Measurements from ENCODE around the gene BSND. TPM values are rescaled to one million over a fixed set of nuclear protein-coding genes. Genes with fewer than 3 reads are reported as not detected.
"Not testable (repeated sequence)": the region's sequence is repeated elsewhere in the genome, so short reads cannot be mapped to it uniquely, and the experiment has no call there.

The BSND gene
- total and polyA plus RNA-seq, 4 donors: 0.06 TPM; not detected in 3

DNA sequence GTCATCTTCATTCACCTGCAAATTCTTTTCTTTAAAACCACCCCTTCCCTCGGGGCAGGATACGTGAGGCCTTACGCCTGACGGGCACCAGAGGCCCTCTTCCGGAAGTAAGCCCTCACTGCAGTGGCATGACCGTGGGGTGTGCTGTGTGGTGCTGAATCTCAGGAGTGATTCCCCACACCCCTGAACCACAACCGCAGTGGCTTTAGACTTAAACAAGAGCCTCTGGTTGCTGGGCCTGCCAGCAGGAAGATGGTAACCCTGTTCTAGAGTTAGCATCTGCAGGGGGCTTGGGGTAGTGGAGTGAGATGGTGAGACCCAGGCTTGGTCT is 12.1 kb downstream of the BSND start:
- Histone ChIP-seq H3K4me3 (ENCODE audit: low read depth, low read length) (no peak overlapping the region), H3K27ac (ENCODE audit: low read depth, low read length) (no peak overlapping the region), H3K9me3 (ENCODE audit: control insufficient read depth, insufficient read depth, low read length) (peaks cover 1% of the 10 kb centered on the region), H3K36me3 (ENCODE audit: control insufficient read depth, insufficient read depth, low read length) (no peaks in the 10 kb centered on the region), H3K4me1 (ENCODE audit: control insufficient read depth, insufficient read depth, low read length) (no peaks in the 10 kb centered on the region), H3K27me3 (ENCODE audit: control insufficient read depth, insufficient read depth, low read length) (no peaks in the 10 kb centered on the region)
- no CpG with 5 or more reads among the region's 7 CpGs for WGBS (ENCODE audit: insufficient coverage)
- no peak for DNase-seq (ENCODE audit: low read depth in 4 of 6, low spot score in 6 of 6)

DNA sequence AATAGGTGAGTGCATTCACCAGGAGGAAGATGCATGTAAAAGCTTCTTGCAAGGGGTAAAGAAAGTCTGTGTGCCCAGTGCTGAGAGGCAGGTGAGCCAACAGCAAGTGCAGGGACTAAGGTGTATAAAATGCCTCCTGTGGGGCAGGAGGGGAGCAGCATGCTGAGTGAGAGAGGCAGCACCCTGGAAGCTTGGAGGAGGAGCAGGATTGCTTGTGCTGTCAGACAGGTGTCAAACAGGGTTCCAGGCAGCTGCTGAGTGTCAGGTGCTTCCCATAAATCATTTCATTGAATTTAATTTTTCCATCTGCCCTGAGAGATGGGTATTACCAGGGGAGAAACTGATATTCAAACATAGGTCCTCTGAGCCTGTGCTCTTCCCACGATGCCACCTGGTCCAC is 13.9 kb downstream of the BSND start:
- Histone ChIP-seq H3K9me3 (ENCODE audit: control insufficient read depth, insufficient read depth, low read length) (peaks cover 1% of the 10 kb centered on the region), H3K27me3 (ENCODE audit: control insufficient read depth, insufficient read depth, low read length) (no peaks in the 10 kb centered on the region), H3K4me1 (ENCODE audit: control insufficient read depth, insufficient read depth, low read length) (no peaks in the 10 kb centered on the region), H3K36me3 (ENCODE audit: control insufficient read depth, insufficient read depth, low read length) (no peaks in the 10 kb centered on the region), H3K4me3 (ENCODE audit: low read depth, low read length) (no peak overlapping the region), H3K27ac (ENCODE audit: low read depth, low read length) (no peak overlapping the region)
- no peak for DNase-seq (ENCODE audit: low read depth in 4 of 6, low spot score in 6 of 6)
- WGBS (ENCODE audit: insufficient coverage): no CpG with 5 or more reads among the region's 1 CpG

DNA sequence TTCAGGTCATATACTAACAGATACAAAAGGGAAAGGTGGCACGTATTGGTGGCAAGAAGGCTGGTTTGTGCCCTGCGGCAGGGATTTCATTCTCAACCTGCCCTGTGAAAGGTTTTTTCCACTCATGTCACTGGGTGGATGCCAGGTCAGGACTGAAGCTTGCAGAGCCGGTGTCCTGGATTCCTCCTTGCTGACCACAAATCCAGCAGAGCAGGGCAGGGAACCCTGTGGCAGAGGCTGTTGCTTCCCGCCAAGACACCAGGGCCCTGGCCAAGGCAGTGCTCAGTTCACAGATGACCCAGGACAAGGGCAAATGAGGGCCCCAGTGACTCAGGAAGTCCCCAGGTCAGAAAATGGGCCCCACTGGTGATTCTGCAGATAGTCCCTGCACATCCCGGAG is 16.4 kb downstream of the BSND start:
- no peaks in the 10 kb centered on the region for H3K27me3 ChIP-seq (ENCODE audit: control insufficient read depth, insufficient read depth, low read length)
- no peaks in the 10 kb centered on the region for H3K9me3 ChIP-seq (ENCODE audit: control insufficient read depth, insufficient read depth, low read length)
- no peak for DNase-seq (ENCODE audit: low read depth in 4 of 6, low spot score in 6 of 6)
- no peak overlapping the region for H3K27ac ChIP-seq (ENCODE audit: low read depth, low read length)
- WGBS (ENCODE audit: insufficient coverage): 95% methylated on average over 4 of the region's 5 CpGs
- H3K4me3 ChIP-seq (ENCODE audit: low read depth, low read length): no peak overlapping the region
- no peaks in the 10 kb centered on the region for H3K4me1 ChIP-seq (ENCODE audit: control insufficient read depth, insufficient read depth, low read length)
- H3K36me3 ChIP-seq (ENCODE audit: control insufficient read depth, insufficient read depth, low read length): no peaks in the 10 kb centered on the region

DNA sequence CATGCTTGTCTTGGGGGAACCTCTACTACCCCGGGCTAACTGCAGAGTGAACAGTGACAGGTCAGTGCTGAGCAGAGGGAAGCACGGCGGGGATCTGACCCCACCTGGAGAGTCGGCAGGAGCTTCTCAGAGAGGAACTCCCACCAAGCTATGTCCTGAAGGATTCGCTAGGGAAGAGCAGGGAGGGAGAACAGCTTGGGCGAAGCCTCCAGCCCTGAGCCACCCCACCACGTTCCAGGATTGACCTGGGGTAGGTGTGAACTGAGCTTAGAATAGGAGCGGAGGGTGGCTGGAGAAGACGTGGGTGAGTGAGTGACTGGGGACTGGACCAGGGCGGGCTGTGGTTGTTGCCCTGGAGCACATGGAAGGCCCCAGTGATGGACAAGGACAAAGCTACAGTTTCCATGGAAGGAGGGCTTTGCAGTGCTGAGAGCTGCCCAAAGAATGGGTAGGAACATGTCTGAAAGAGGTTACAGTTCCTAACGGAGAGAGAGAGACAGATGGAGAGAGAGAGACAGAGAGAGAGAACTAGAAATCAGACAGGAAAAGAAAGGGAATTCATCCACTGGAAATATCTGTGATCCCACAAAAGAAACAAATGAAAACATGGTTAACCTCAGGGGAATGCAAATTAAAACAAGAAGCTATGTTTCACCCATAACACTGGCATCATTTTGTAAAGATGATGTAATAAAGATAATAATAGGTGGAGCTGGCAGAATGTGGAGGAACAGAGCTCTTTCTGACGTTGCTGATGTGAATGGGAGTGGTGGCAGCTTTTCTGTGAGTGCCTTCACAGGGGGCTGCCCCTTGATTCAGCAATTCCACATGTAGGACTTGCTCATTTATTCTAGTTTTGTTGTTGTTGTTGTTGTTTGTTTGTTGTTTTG is 17.2 kb downstream of the BSND start:
- no peak overlapping the region for H3K4me3 ChIP-seq (ENCODE audit: low read depth, low read length)
- WGBS (ENCODE audit: insufficient coverage): 77% methylated on average over 11 of the region's 12 CpGs
- H3K36me3 ChIP-seq (ENCODE audit: control insufficient read depth, insufficient read depth, low read length): no peaks in the 10 kb centered on the region
- no peak overlapping the region for H3K27ac ChIP-seq (ENCODE audit: low read depth, low read length)
- H3K4me1 ChIP-seq (ENCODE audit: control insufficient read depth, insufficient read depth, low read length): no peaks in the 10 kb centered on the region
- no peaks in the 10 kb centered on the region for H3K9me3 ChIP-seq (ENCODE audit: control insufficient read depth, insufficient read depth, low read length)
- no peak for DNase-seq (ENCODE audit: low read depth in 4 of 6, low spot score in 6 of 6)
- no peaks in the 10 kb centered on the region for H3K27me3 ChIP-seq (ENCODE audit: control insufficient read depth, insufficient read depth, low read length)

DNA sequence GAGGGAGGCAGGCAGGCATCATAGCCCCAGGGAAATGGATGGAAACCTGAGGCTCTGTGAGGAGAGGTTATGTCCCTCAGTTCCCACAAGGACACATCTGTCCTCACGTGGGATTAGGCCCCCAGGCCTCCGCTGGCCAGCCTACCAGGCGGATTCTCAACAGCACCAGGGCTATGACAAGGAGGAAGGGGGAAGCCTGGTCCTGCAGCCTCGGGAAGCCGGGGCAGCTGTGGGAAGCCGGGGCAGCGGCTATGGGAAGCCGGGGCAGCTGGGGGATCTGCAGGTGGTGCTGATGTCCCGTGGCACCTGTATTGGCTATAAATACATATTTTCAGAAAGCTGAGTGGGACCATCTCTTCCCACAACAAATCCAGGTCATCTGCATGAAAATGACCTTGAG is 19.7 kb downstream of the BSND start:
- no peak overlapping the region for H3K4me3 ChIP-seq (ENCODE audit: low read depth, low read length)
- peaks cover 9% of the 10 kb centered on the region for H3K4me1 ChIP-seq (ENCODE audit: control insufficient read depth, insufficient read depth, low read length)
- H3K9me3 ChIP-seq (ENCODE audit: control insufficient read depth, insufficient read depth, low read length): no peaks in the 10 kb centered on the region
- H3K27me3 ChIP-seq (ENCODE audit: control insufficient read depth, insufficient read depth, low read length): no peaks in the 10 kb centered on the region
- 85% methylated on average over 4 of the region's 9 CpGs for WGBS (ENCODE audit: insufficient coverage)
- DNase-seq (ENCODE audit: low read depth in 4 of 6, low spot score in 6 of 6): no peak
- H3K27ac ChIP-seq (ENCODE audit: low read depth, low read length): no peak overlapping the region
- no peaks in the 10 kb centered on the region for H3K36me3 ChIP-seq (ENCODE audit: control insufficient read depth, insufficient read depth, low read length)

DNA sequence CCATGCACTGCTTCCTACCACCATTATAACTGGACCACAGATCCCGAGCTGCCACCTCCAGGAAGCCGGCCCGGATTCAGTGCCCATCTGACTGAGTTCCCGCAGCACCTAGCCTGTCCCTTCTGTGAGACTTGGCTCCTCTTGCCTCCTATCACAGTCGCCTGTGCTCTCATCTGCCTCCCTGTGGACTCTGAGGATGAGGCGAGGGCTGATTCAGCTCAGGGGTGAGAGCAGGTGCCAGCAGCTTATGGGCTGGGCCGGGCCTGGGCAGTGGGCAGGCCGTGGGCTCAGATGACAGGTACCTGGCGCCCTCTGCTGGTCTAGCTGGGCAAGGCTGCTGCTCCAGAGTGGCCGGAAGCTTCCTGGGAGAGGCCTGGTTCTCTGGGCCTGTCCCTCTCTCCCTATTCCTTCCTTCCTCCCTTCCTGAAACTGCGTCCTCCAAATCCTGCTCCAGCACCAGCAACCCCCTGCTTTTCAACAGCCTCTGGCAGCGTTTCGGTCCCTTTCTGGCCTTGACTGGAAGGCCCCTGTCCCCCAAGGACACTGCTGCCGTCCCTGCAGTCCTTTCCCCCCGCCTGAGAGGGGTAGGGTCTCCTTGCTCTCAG is 23.3 kb downstream of the BSND start:
- peaks cover 9% of the 10 kb centered on the region for H3K4me1 ChIP-seq (ENCODE audit: control insufficient read depth, insufficient read depth, low read length)
- H3K27ac ChIP-seq (ENCODE audit: low read depth, low read length): no peak overlapping the region
- no peaks in the 10 kb centered on the region for H3K9me3 ChIP-seq (ENCODE audit: control insufficient read depth, insufficient read depth, low read length)
- H3K36me3 ChIP-seq (ENCODE audit: control insufficient read depth, insufficient read depth, low read length): no peaks in the 10 kb centered on the region
- WGBS (ENCODE audit: insufficient coverage): 33% methylated on average over 14 of the region's 15 CpGs
- no peaks in the 10 kb centered on the region for H3K27me3 ChIP-seq (ENCODE audit: control insufficient read depth, insufficient read depth, low read length)
- H3K4me3 ChIP-seq (ENCODE audit: low read depth, low read length): no peak overlapping the region
- DNase-seq (ENCODE audit: low read depth in 4 of 6, low spot score in 6 of 6): peak in 5 of 6 donors; percentile 41 to 88 (median 56)

DNA sequence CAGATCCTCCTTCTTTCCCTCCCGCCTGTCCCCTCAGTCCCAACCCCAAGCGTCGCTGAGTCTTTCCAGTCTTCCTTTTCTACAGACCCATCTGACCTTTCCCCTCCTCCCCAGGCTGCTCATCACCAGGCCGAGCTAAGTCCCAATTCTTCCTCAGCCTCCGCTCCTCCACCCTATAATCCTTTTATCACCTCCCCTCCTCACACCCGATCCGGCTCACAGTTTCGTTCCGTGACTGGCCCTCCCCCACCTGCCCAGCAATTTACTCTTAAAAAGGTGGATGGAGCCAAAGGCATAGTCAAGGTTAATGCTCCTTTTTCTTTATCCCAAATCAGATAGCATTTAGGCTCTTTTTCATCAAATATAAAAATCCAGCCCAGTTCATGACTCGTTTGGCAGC is 25.4 kb downstream of the BSND start:
- not testable (repeated sequence) for H3K27ac ChIP-seq (ENCODE audit: low read depth, low read length); H3K4me1 ChIP-seq (ENCODE audit: control insufficient read depth, insufficient read depth, low read length); H3K9me3 ChIP-seq (ENCODE audit: control insufficient read depth, insufficient read depth, low read length); H3K27me3 ChIP-seq (ENCODE audit: control insufficient read depth, insufficient read depth, low read length); DNase-seq (ENCODE audit: low read depth in 4 of 6, low spot score in 6 of 6); H3K36me3 ChIP-seq (ENCODE audit: control insufficient read depth, insufficient read depth, low read length); H3K4me3 ChIP-seq (ENCODE audit: low read depth, low read length)
- WGBS (ENCODE audit: insufficient coverage): 75% methylated on average over 5 of the region's 10 CpGs

DNA sequence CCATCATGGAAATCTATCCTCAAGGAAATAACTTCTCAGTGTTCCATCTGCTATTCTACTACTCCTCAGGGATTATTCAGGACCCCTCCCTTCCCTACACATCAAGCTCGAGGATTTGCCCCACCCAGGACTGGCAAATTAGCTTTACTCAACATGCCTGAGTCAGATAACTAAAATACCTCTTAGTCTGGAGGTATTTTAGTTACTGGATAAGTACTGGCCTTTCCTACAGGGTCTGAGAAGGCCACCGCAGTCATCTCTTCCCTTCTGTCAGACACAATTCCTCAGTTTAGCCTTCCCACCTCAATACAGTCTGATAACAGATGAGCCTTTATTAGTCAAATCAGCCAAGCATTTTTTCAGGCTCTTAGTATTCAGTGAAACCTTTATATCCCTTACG is 27.9 kb downstream of the BSND start:
- not testable (repeated sequence) for H3K9me3 ChIP-seq (ENCODE audit: control insufficient read depth, insufficient read depth, low read length); H3K27me3 ChIP-seq (ENCODE audit: control insufficient read depth, insufficient read depth, low read length); H3K4me1 ChIP-seq (ENCODE audit: control insufficient read depth, insufficient read depth, low read length); DNase-seq (ENCODE audit: low read depth in 4 of 6, low spot score in 6 of 6); H3K27ac ChIP-seq (ENCODE audit: low read depth, low read length); H3K36me3 ChIP-seq (ENCODE audit: control insufficient read depth, insufficient read depth, low read length); H3K4me3 ChIP-seq (ENCODE audit: low read depth, low read length)
- no CpG with 5 or more reads among the region's 3 CpGs for WGBS (ENCODE audit: insufficient coverage)

DNA sequence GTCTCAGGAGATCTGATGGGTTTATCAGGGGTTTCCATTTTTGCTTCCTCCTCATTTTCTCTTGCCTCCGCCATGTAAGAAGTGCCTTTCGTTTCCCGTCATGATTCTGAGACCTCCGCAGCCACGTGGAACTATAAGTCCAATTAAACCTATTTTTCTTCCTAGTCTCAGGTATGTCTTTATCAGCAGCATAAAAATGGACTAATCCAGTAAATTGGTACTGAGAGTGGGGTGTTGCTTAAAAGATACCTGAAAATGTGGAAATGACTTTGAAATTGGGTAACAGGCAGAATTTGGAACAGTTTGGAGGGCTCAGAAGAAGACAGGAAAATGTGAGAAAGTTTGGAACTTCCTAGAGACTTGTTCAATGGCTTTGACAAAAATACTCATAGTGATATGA is 32.4 kb downstream of the BSND start:
- DNase-seq (ENCODE audit: low read depth in 4 of 6, low spot score in 6 of 6); H3K4me1 ChIP-seq (ENCODE audit: control insufficient read depth, insufficient read depth, low read length); H3K36me3 ChIP-seq (ENCODE audit: control insufficient read depth, insufficient read depth, low read length); H3K9me3 ChIP-seq (ENCODE audit: control insufficient read depth, insufficient read depth, low read length); H3K27me3 ChIP-seq (ENCODE audit: control insufficient read depth, insufficient read depth, low read length); H3K27ac ChIP-seq (ENCODE audit: low read depth, low read length); H3K4me3 ChIP-seq (ENCODE audit: low read depth, low read length): not testable (repeated sequence)
- no CpG with 5 or more reads among the region's 5 CpGs for WGBS (ENCODE audit: insufficient coverage)

DNA sequence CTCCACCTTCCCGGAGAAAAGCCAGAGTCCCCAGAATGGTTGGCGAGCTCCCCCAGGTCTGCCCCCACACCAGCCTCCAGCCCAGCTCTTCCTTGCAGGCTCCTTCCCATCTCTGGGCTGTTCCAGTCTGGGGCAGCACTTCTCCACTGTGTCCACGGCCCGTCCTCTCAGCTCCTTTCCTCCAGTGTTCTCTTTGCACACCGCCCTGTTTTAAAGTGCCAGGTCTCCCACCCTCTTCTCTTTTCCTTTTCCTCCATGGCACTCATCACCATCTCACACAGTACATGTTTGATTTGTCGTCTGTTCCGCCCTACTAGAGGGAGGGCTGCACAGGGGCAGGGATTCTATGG is 34.5 kb downstream of the BSND start:
- WGBS (ENCODE audit: insufficient coverage): 73% methylated on average over 6 of the region's 7 CpGs
- H3K27ac ChIP-seq (ENCODE audit: low read depth, low read length): no peak overlapping the region

More for the DNA sequence above, 34.5 kb downstream of the BSND start:
- peaks cover 9% of the 10 kb centered on the region for H3K27me3 ChIP-seq (ENCODE audit: control insufficient read depth, insufficient read depth, low read length)
- H3K9me3 ChIP-seq (ENCODE audit: control insufficient read depth, insufficient read depth, low read length): no peaks in the 10 kb centered on the region
- no peak for DNase-seq (ENCODE audit: low read depth in 4 of 6, low spot score in 6 of 6)
- no peaks in the 10 kb centered on the region for H3K36me3 ChIP-seq (ENCODE audit: control insufficient read depth, insufficient read depth, low read length)
- no peak overlapping the region for H3K4me3 ChIP-seq (ENCODE audit: low read depth, low read length)
- no peaks in the 10 kb centered on the region for H3K4me1 ChIP-seq (ENCODE audit: control insufficient read depth, insufficient read depth, low read length)
